H9 (cell line): ENCODE data around the gene KRTAP10-12. TPM values are rescaled to one million over a fixed set of nuclear protein-coding genes. Genes with fewer than 3 reads are reported as not detected.

ENCODE experiments used
- DNase-seq: peaks from one replicate; pipeline ENCODE4 v3.0.0-alpha.2; 2017
- H2AFZ ChIP-seq: one replicate; pipeline ENCODE4 v1.6.1; 2013; ENCODE audit warnings: mild to moderate bottlenecking, low read length, control low read depth, moderate library complexity
- H2AK5ac ChIP-seq: 2 replicates; pipeline ENCODE4 v1.6.1; 2013; ENCODE audit warnings: low read length, control low read depth, mixed read lengths; ENCODE audit not compliant: insufficient read length
- H2BK120ac ChIP-seq: one replicate; pipeline ENCODE4 v1.6.1; 2013; ENCODE audit warnings: low read depth, mild to moderate bottlenecking, low read length, control low read depth, inconsistent platforms; ENCODE audit not compliant: poor library complexity, severe bottlenecking
- H2BK12ac ChIP-seq: 2 replicates; pipeline ENCODE4 v1.6.1; 2013; ENCODE audit warnings: low read length, control low read depth, mixed read lengths, low read depth; ENCODE audit not compliant: insufficient read length
- H2BK15ac ChIP-seq: 2 replicates; pipeline ENCODE4 v1.6.1; 2013; ENCODE audit warnings: low read depth, low read length, control low read depth
- H2BK20ac ChIP-seq: one replicate; pipeline ENCODE4 v1.6.1; 2013; ENCODE audit warnings: low read depth, mild to moderate bottlenecking, low read length, control low read depth, inconsistent platforms; ENCODE audit not compliant: poor library complexity, severe bottlenecking
- H2BK5ac ChIP-seq: 2 replicates; pipeline ENCODE4 v1.6.1; 2013; ENCODE audit warnings: low read length, control low read depth, mixed read lengths; ENCODE audit not compliant: insufficient read length
- H3K14ac ChIP-seq: 2 replicates; pipeline ENCODE4 v1.6.1; 2013; ENCODE audit warnings: low read length, control low read depth; ENCODE audit not compliant: insufficient read depth
- H3K18ac ChIP-seq: 2 replicates; pipeline ENCODE4 v1.6.1; 2013; ENCODE audit warnings: low read depth, mild to moderate bottlenecking, mixed read lengths, low read length, control low read depth; ENCODE audit not compliant: insufficient read length
- H3K23ac ChIP-seq: 2 replicates; pipeline ENCODE4 v1.6.1; 2013; ENCODE audit warnings: low read length, control low read depth, mixed read lengths, low read depth; ENCODE audit not compliant: insufficient read length
- H3K23me2 ChIP-seq: 2 replicates; pipeline ENCODE4 v1.6.1; 2013; ENCODE audit warnings: low read depth, mild to moderate bottlenecking, mixed read lengths, low read length, control low read depth; ENCODE audit not compliant: insufficient read length, poor library complexity, severe bottlenecking
- H3K27ac ChIP-seq: 2 replicates; pipeline ENCODE4 v1.5.1; 2013; ENCODE audit warnings: low read length, control low read depth, mixed read lengths, low read depth; ENCODE audit not compliant: insufficient read length
- H3K27me3 ChIP-seq: 2 replicates; pipeline ENCODE4 v1.6.1; 2013; ENCODE audit warnings: low read length, control low read depth, inconsistent platforms; ENCODE audit not compliant: insufficient read depth
- H3K4ac ChIP-seq: 2 replicates; pipeline ENCODE4 v1.6.1; 2013; ENCODE audit warnings: low read depth, mild to moderate bottlenecking, control low read depth, inconsistent platforms, low read length, moderate library complexity
- H3K4me1 ChIP-seq: 2 replicates; pipeline ENCODE4 v1.6.1; 2013; ENCODE audit warnings: low read length, control low read depth, inconsistent platforms; ENCODE audit not compliant: insufficient read depth
- H3K4me2 ChIP-seq: 2 replicates; pipeline ENCODE4 v1.6.1; 2013; ENCODE audit warnings: low read length, control low read depth, mixed read lengths; ENCODE audit not compliant: insufficient read length, insufficient read depth
- H3K56ac ChIP-seq: 2 replicates; pipeline ENCODE4 v1.6.1; 2013; ENCODE audit warnings: low read depth, mild to moderate bottlenecking, mixed read lengths, low read length, control low read depth; ENCODE audit not compliant: insufficient read length
- H3K79me1 ChIP-seq: 2 replicates; pipeline ENCODE4 v1.6.1; 2013; ENCODE audit warnings: low read depth, mild to moderate bottlenecking, moderate library complexity, low read length, control low read depth, inconsistent platforms; ENCODE audit not compliant: insufficient read depth, poor library complexity, severe bottlenecking
- H3K79me2 ChIP-seq: 2 replicates; pipeline ENCODE4 v1.6.1; 2013; ENCODE audit warnings: low read length, control low read depth, inconsistent platforms; ENCODE audit not compliant: insufficient read depth
- H3K9ac ChIP-seq: 2 replicates; pipeline ENCODE4 v1.6.1; 2013; ENCODE audit warnings: low read length, control low read depth, mixed read lengths; ENCODE audit not compliant: insufficient read length; ENCODE audit errors: extremely low read depth
- H3K9me3 ChIP-seq: one replicate; pipeline ENCODE4 v1.6.1; 2013; ENCODE audit warnings: low read depth, low read length, inconsistent platforms; ENCODE audit not compliant: control insufficient read depth
- H3T11ph ChIP-seq: one replicate; pipeline ENCODE4 v1.6.1; 2013; ENCODE audit warnings: mild to moderate bottlenecking, low read length, control low read depth, inconsistent platforms
- H4K20me1 ChIP-seq: one replicate; pipeline ENCODE4 v1.6.1; 2013; ENCODE audit not compliant: control insufficient read depth, insufficient read length, insufficient read depth
- H4K5ac ChIP-seq: 2 replicates; pipeline ENCODE4 v1.6.1; 2013; ENCODE audit warnings: low read depth, mild to moderate bottlenecking, mixed read lengths, low read length, control low read depth; ENCODE audit not compliant: insufficient read length
- H4K8ac ChIP-seq: replicated peaks from 2 replicates; pipeline ENCODE4 v1.6.1; 2013; ENCODE audit warnings: low read length, control low read depth, mixed read lengths, low read depth; ENCODE audit not compliant: insufficient read length
- H4K91ac ChIP-seq: 2 replicates; pipeline ENCODE4 v1.6.1; 2013; ENCODE audit warnings: low read depth, mild to moderate bottlenecking, moderate library complexity, mixed read lengths, low read length, control low read depth; ENCODE audit not compliant: insufficient read length
- H3K27ac Mint-ChIP-seq, 3 experiments: 2 replicates in 2 of 3; 3 replicates in 1 of 3; pipeline ENCODE4 v1.8.0; 2020 to 2021; ENCODE audit warnings: mixed read lengths in 3 of 3, mild to moderate bottlenecking in 1 of 3, moderate library complexity in 1 of 3
- H3K27me3 Mint-ChIP-seq: 2 replicates; pipeline ENCODE4 v1.8.0; 2021; ENCODE audit warnings: low read depth, mild to moderate bottlenecking, moderate library complexity, mixed read lengths
- H3K36me3 Mint-ChIP-seq, 3 experiments: 2 replicates in 2 of 3; 3 replicates in 1 of 3; pipeline ENCODE4 v1.8.0; 2020 to 2021; ENCODE audit warnings: low read depth in 3 of 3, mixed read lengths in 3 of 3; ENCODE audit not compliant: insufficient read depth in 1 of 3
- H3K4me1 Mint-ChIP-seq, 2 experiments: 2 replicates each; pipeline ENCODE4 v1.8.0; 2020; ENCODE audit warnings: mixed read lengths in 2 of 2
- H3K4me3 Mint-ChIP-seq, 2 experiments: 2 replicates in 1 of 2; 3 replicates in 1 of 2; pipeline ENCODE4 v1.8.0; 2020 to 2021; ENCODE audit warnings: mild to moderate bottlenecking in 2 of 2, mixed read lengths in 2 of 2, moderate library complexity in 1 of 2
- H3K9me3 Mint-ChIP-seq, 2 experiments: 2 replicates in 1 of 2; 3 replicates in 1 of 2; pipeline ENCODE4 v1.8.0; 2020; ENCODE audit warnings: mild to moderate bottlenecking in 2 of 2, mixed read lengths in 2 of 2, moderate library complexity in 1 of 2
- CTCF ChIP-seq: fragments of 200-600 bp; sonication (generic); conservative IDR thresholded peaks from 3 replicates; pipeline ENCODE4 v1.8.0; 2021; ENCODE audit warnings: antibody characterized with exemption, mild to moderate bottlenecking
- WGBS: extraction: QIAGEN DNeasy Blood & Tissue Kit; methylation state at CpG from one replicate; pipeline ENCODE4 v1.1.7; 2013; ENCODE audit warnings: missing lambda C conversion rate, low lambda C conversion rate, mixed read lengths; ENCODE audit not compliant: insufficient read length; ENCODE audit errors: extremely low coverage; 5-methylcytosine and 5-hydroxymethylcytosine counted together
- total RNA-seq: library from RNA; stranded (reverse); gene quantifications from 2 replicates; pipeline ENCODE4 v1.2.1, GENCODE V29; 2021

Gene KRTAP10-12
- total RNA-seq, 1 experiment from 2014 or later: not detected

GRCh38 chr21:44647222-44647552 is 49.8 kb upstream of the KRTAP10-12 start:
- H2AFZ ChIP-seq: no peak overlapping the region

More at GRCh38 chr21:44647222-44647552, 49.8 kb upstream of the KRTAP10-12 start:
- H3K4me3 Mint-ChIP-seq: peak overlapping the region in 1 of 2 experiments; percentile 36; a peak in 1 of 5 replicates
- H3K23me2 ChIP-seq: peaks cover 2% of the 10 kb centered on the region
- no peak overlapping the region for H2BK12ac ChIP-seq
- no peak overlapping the region for H2AK5ac ChIP-seq
- H3K4me1 ChIP-seq: no peaks in the 10 kb centered on the region
- WGBS: no CpG with 5 or more reads among the region's 8 CpGs
- TF ChIP-seq CTCF: no peak
- H3K79me2 ChIP-seq: no peaks in the 10 kb centered on the region
- H3K36me3 Mint-ChIP-seq: peaks cover 11 to 20% (median 16%) of the 10 kb centered on the region in 3 experiments
- H2BK20ac ChIP-seq: no peak overlapping the region
- no peak overlapping the region for H3T11ph ChIP-seq
- peaks cover 4% of the 10 kb centered on the region for H3K27me3 Mint-ChIP-seq
- no peak overlapping the region for H3K18ac ChIP-seq
- H2BK5ac ChIP-seq: no peak overlapping the region
- no peak overlapping the region for H3K56ac ChIP-seq
- H3K9me3 ChIP-seq: no peaks in the 10 kb centered on the region
- peaks cover 11 to 14% of the 10 kb centered on the region in 2 experiments for H3K4me1 Mint-ChIP-seq
- H2BK15ac ChIP-seq: no peak overlapping the region
- H3K23ac ChIP-seq: no peak overlapping the region
- no peak overlapping the region for H4K8ac ChIP-seq
- no peak overlapping the region for H3K9ac ChIP-seq
- H3K27ac ChIP-seq: no peak overlapping the region
- H2BK120ac ChIP-seq: no peak overlapping the region
- no peak overlapping the region for H4K91ac ChIP-seq
- H3K4ac ChIP-seq: no peak overlapping the region
- H3K9me3 Mint-ChIP-seq: peaks cover 22 to 27% of the 10 kb centered on the region in 2 experiments
- no peak overlapping the region for H3K4me2 ChIP-seq
- H3K79me1 ChIP-seq: no peaks in the 10 kb centered on the region
- no peak overlapping the region; the same call in 1 of the 2 replicates for H3K14ac ChIP-seq
- H3K27ac Mint-ChIP-seq: peak overlapping the region; percentile 53 to 88 (median 76); a peak in 5 of 7 replicates
- H4K20me1 ChIP-seq: no peaks in the 10 kb centered on the region
- DNase-seq: no peak
- no peaks in the 10 kb centered on the region for H3K27me3 ChIP-seq
- no peak overlapping the region for H4K5ac ChIP-seq
